Measurements from ENCODE around the gene UAP1L1.

UAP1L1 gene

GRCh38 chr9:137077010-137077747, at the start of gene UAP1L1:
TSS of gene UAP1L1 (plus strand) at chr9:137077517. CDS start at chr9:137077533, 16 bp downstream.
- in situ Hi-C loops (cut with MboI; ENCODE audit: low sequenced_read_pairs, unreplicated experiment) = no loop called here
- DNase-seq (ENCODE audit: low spot score) = peak; percentile 91
- TF ChIP-seq CTCF (IDR thresholded peaks at IDR 0.05; ENCODE audit: borderline replicate concordance, control extremely low read depth, extremely low read depth, insufficient read depth, missing control alignments) = no peak

- DNase-seq (ENCODE audit: low spot score) = peak; percentile 84
- in situ Hi-C loops (cut with MboI; ENCODE audit: low sequenced_read_pairs, unreplicated experiment) = no loop called here
- TF ChIP-seq CTCF (IDR thresholded peaks at IDR 0.05; ENCODE audit: borderline replicate concordance, control extremely low read depth, extremely low read depth, insufficient read depth, missing control alignments) = peak; percentile 53
Measured at GRCh38 chr9:137028263-137029057, 48.9 kb upstream of the UAP1L1 start.

GRCh38 chr9:137029058-137029936, 48.0 kb upstream of the UAP1L1 start:
- peak; percentile 93 for TF ChIP-seq CTCF (IDR thresholded peaks at IDR 0.05; ENCODE audit: borderline replicate concordance, control extremely low read depth, extremely low read depth, insufficient read depth, missing control alignments)
- in situ Hi-C loops (cut with MboI; ENCODE audit: low sequenced_read_pairs, unreplicated experiment) = no loop called here
- peak; percentile 86 for DNase-seq (ENCODE audit: low spot score)

GRCh38 chr9:137030006-137030405, 47.3 kb upstream of the UAP1L1 start:
- no peak for TF ChIP-seq CTCF (IDR thresholded peaks at IDR 0.05; ENCODE audit: borderline replicate concordance, control extremely low read depth, extremely low read depth, insufficient read depth, missing control alignments)
- in situ Hi-C loops (cut with MboI; ENCODE audit: low sequenced_read_pairs, unreplicated experiment) = loop anchor here (10.0 kb wide), 1 partner anchor 255 kb away; no protein-coding TSS in a partner anchor
- DNase-seq (ENCODE audit: low spot score) = no peak

GRCh38 chr9:137030538-137031527, 46.5 kb upstream of the UAP1L1 start:
- no peak for DNase-seq (ENCODE audit: low spot score)
- TF ChIP-seq CTCF (IDR thresholded peaks at IDR 0.05; ENCODE audit: borderline replicate concordance, control extremely low read depth, extremely low read depth, insufficient read depth, missing control alignments) = no peak
- in situ Hi-C loops (cut with MboI; ENCODE audit: low sequenced_read_pairs, unreplicated experiment) = loop anchor here (10.0 kb wide), 1 partner anchor 256 kb away; no protein-coding TSS in a partner anchor
